Amniotic epithelial cell (primary cell): Measurements from ENCODE around the gene FBXL14.

Experiments
- DNase-seq: peaks from one replicate; pipeline ENCODE4 v3.0.0-alpha.2; 2010; ENCODE audit warnings: low read depth

The FBXL14 gene

GRCh38 chr12:1533602-1534304 lies 60.6 kb downstream of the FBXL14 start:
- DNase-seq, result no peak

- DNase-seq, result peak; percentile 34
Measured at GRCh38 chr12:1533205-1533601, 61.2 kb downstream of the FBXL14 start.

- DNase-seq, result no peak
Measured at GRCh38 chr12:1532375-1533165, 61.8 kb downstream of the FBXL14 start.

GRCh38 chr12:1531654-1532374 lies 62.6 kb downstream of the FBXL14 start:
- no peak for DNase-seq

GRCh38 chr12:1531153-1531653 lies 63.2 kb downstream of the FBXL14 start:
- DNase-seq, result no peak

- no peak for DNase-seq
Measured at GRCh38 chr12:1530592-1531152, 63.7 kb downstream of the FBXL14 start.

GRCh38 chr12:1529862-1530591 lies 64.4 kb downstream of the FBXL14 start:
- no peak for DNase-seq

- DNase-seq, result no peak
Measured at GRCh38 chr12:1529228-1529861, 65.0 kb downstream of the FBXL14 start.

- no peak for DNase-seq
Measured at GRCh38 chr12:1528791-1529190, 65.6 kb downstream of the FBXL14 start.

GRCh38 chr12:1527789-1528188 lies 66.6 kb downstream of the FBXL14 start:
- peak; percentile 54 for DNase-seq

- DNase-seq, result no peak
Measured at GRCh38 chr12:1525858-1526257, 68.5 kb downstream of the FBXL14 start.

- no peak for DNase-seq
Measured at GRCh38 chr12:1523558-1524050, 70.8 kb downstream of the FBXL14 start.

GRCh38 chr12:1523046-1523445 lies 71.3 kb downstream of the FBXL14 start:
- no peak for DNase-seq

GRCh38 chr12:1519642-1520041 lies 74.7 kb downstream of the FBXL14 start:
- DNase-seq, result no peak

- DNase-seq, result peak; percentile 57
Measured at GRCh38 chr12:1518591-1519516, 75.5 kb downstream of the FBXL14 start.

- DNase-seq, result no peak
Measured at GRCh38 chr12:1517734-1518525, 76.5 kb downstream of the FBXL14 start.

- DNase-seq, result peak; percentile 83
Measured at GRCh38 chr12:1517007-1517406, 77.4 kb downstream of the FBXL14 start.
